Measurements from ENCODE around the gene KDM1B. TPM values are rescaled to one million over a fixed set of nuclear protein-coding genes. Genes with fewer than 3 reads are reported as not detected.
"Not testable (repeated sequence)": the region's sequence is repeated elsewhere in the genome, so short reads cannot be mapped to it uniquely, and the experiment has no call there.

The KDM1B gene
- total RNA-seq, 1 donor from 2014 or later, result 10.3 TPM

- DNase-seq (ENCODE audit: low spot score), result peak; percentile 58
- ATAC-seq, result peak; percentile 94
These were observed 30.8 kb downstream of the KDM1B start for GRCh38 chr6:18186033-18186432.

GRCh38 chr6:18186540-18187250 is 31.5 kb downstream of the KDM1B start:
- ATAC-seq (no peak), DNase-seq (ENCODE audit: low spot score) (no peak)

- DNase-seq (ENCODE audit: low spot score) (no peak), ATAC-seq (no peak)
These were observed 32.5 kb downstream of the KDM1B start for GRCh38 chr6:18187701-18188100.

DNA sequence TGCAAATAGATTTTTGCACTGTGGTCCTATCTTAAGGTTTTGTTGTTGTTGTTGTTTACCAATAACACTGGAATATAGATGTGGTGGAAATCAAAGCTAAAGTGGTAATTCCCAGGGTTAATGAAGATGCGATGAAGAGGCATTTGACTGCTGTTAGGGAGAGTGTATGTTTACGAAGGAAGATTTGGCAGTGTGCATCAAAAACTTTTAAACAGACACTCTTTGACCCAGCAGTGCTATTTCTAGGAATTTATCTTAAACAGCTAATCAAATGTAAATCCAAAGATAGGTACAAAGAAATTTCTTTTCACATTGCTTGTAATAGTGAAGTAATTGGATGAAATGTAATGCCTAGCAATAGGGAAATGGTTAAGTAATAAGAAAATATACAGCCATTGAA is 34.0 kb downstream of the KDM1B start:
- no peak for DNase-seq (ENCODE audit: low spot score)

DNA sequence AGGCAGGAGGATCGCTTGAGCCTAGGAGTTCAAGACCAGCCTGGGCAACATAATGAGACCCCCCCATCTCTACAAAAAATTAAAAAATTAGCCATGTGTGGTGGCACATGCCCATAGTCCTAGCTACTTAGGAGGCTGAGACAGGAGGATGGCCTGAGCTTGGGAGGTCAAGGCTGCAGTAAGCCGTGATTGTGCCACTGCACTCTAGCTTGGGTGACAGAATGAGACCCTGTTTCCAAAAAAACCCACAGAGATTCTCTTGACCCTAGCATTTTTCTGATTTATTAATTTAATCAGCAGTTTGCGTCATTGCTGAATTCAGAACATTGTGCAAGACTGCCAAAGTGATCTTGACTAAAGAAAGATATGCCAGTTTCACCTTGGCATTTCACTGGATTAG is 36.8 kb downstream of the KDM1B start:
- no peak for ATAC-seq
- DNase-seq (ENCODE audit: low spot score), result no peak

More for the DNA sequence above, 34.0 kb downstream of the KDM1B start:
- no peak for ATAC-seq

DNA sequence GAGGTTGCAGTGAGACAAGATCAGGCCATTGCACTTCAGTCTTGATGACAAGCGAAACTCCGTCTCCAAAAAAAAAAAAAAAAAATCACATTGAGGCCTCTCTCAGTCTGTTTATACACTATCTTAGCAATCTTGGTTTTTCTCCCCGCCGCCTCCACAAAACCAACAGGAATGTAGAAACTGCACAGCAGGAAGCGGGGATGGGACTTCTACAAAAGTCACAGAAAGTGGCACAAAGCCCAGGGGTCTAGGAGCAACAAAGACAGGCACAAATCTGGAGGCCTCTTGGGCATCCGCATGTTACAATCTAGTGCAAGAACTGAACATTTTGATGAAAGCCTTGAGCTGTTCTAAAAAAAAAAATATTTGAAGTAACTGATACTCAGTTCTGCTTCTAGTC is 48.6 kb downstream of the KDM1B start:
- ATAC-seq (no peak), DNase-seq (ENCODE audit: low spot score) (no peak)

GRCh38 chr6:18204691-18205090 is 49.5 kb downstream of the KDM1B start:
- no peak for DNase-seq (ENCODE audit: low spot score)
- ATAC-seq, result no peak

DNA sequence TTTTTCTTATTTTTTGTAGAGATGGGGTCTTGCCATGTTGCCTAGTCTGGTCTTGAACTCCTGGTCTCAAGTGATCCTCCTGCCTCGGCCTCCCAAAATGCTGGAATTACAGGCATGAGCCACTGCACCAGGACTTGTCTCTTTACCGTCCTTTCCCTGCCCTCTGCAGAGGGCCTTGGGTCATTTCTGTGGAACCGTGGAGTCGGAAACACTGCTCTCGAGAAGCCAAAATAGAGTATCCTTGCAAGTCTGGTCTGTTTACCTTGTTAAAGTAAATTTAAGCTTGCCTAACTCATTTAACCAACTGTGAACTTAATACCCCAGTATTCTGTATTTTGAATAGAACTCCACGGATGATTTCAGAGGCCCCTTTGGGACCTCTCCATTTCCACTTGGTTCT is 51.4 kb downstream of the KDM1B start:
- ATAC-seq, result peak; percentile 55
- DNase-seq (ENCODE audit: low spot score), result no peak

DNA sequence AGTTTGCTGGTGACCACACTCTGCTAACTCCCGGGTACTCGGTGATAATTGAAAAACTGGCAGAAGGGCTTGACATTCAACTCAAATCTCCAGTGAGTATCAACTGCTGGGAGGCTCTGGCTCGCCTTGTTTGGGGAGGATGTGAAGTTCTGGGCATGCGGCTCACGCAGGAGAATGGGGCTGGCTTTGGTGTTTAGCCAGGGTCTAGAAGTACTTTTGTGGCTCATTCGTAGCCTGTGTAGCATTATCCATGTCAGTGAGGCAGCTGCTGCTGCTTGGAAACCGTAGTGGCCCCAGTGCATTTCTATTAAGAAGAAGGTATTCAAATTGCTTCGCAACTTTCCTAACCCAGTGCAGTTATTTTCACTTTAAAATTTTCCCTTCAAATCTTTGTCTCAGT is 52.2 kb downstream of the KDM1B start:
- DNase-seq (ENCODE audit: low spot score) (no peak), ATAC-seq (peak; percentile 11)

DNA sequence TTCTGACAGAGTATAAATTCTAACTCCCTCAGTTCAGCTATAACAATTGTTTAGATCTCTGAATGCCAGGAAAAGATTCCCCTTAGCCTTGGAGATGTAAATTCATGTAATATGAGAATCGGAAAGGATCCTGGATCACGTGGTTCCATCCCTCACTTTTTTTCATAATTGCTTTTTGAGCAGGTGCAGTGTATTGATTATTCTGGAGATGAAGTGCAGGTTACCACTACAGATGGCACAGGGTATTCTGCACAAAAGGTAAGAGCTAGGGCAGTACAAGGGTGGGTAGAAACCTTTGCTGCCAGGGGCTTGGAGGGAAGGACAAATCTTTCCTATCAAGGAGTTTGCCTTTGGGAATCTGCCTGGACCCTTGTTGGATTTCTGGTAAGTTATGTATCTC is 52.7 kb downstream of the KDM1B start:
- DNase-seq (ENCODE audit: low spot score) (no peak), ATAC-seq (no peak)

DNA sequence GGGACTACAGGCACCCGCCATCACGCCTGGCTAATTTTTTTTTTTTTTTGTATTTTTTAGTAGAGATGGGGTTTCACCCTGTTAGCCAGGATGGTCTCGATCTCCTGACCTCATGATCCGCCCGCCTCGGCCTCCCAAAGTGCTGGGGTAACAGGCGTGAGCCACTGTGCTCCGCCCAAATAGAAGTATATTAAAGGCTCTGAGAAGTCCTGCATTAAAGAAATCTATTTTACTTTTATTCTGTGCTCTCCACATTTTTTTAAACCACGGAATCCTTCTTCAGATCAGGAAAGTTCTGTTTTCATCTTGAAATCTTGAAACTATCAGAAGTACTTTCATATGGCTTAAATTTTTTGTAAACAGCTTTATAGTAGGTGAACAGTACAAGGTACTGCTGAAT is 53.6 kb downstream of the KDM1B start:
- not testable (repeated sequence) for ATAC-seq; DNase-seq (ENCODE audit: low spot score)

- ATAC-seq (peak; percentile 92), DNase-seq (ENCODE audit: low spot score) (peak; percentile 70)
These were observed 54.4 kb downstream of the KDM1B start for GRCh38 chr6:18209539-18210197.

GRCh38 chr6:18210707-18211106 is 55.5 kb downstream of the KDM1B start:
- no peak for DNase-seq (ENCODE audit: low spot score)
- ATAC-seq, result no peak

DNA sequence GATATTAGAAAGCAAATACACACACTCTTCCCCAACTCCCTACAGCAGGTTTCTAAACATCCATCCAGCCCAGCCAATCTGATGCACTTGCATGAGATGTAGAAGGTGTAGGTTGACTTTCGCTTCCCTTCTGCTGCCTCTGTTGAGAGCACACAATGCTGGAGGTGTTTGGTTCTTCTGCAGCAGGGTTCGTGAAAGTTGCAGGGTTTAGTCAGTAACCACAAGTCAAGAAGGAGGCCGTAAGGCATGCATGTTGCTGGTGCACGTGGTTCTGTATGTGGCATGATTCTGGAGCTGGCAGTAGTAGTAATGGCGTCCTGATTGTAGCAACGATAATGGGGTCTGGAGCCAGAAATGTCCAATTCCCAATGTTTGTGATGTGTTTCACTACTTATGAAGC is 56.1 kb downstream of the KDM1B start:
- ATAC-seq (no peak), DNase-seq (ENCODE audit: low spot score) (no peak)

- DNase-seq (ENCODE audit: low spot score), result no peak
- no peak for ATAC-seq
These were observed 57.0 kb downstream of the KDM1B start for GRCh38 chr6:18212231-18212630.

- DNase-seq (ENCODE audit: low spot score) (no peak), ATAC-seq (no peak)
These were observed 58.2 kb downstream of the KDM1B start for GRCh38 chr6:18213439-18213838.

GRCh38 chr6:18214003-18214402 is 58.8 kb downstream of the KDM1B start:
- ATAC-seq, result no peak

DNA sequence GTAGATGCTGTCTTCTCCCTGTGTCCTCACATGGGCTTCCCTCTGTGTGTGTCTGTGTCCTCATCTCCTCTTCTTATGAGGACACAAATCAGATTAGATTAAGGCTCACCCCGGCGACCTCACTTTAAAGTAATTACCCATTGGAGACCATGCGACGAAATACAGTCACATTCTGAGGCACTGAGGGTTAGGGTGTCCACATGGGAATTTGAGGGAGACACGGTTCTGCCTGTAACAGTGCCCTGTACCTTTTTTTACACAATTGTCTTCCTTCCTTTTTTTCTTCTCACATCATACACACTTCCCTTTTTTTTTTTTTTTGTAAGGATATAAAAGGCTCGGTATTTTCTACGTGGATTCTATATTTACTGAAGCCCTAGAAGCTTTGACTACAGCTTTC is 60.2 kb downstream of the KDM1B start:
- no peak for ATAC-seq
- DNase-seq (ENCODE audit: low spot score), result no peak

More at GRCh38 chr6:18214003-18214402, 58.8 kb downstream of the KDM1B start:
- DNase-seq (ENCODE audit: low spot score), result no peak

GRCh38 chr6:18216411-18216810 is 61.2 kb downstream of the KDM1B start:
- ATAC-seq (no peak), DNase-seq (ENCODE audit: low spot score) (no peak)

DNA sequence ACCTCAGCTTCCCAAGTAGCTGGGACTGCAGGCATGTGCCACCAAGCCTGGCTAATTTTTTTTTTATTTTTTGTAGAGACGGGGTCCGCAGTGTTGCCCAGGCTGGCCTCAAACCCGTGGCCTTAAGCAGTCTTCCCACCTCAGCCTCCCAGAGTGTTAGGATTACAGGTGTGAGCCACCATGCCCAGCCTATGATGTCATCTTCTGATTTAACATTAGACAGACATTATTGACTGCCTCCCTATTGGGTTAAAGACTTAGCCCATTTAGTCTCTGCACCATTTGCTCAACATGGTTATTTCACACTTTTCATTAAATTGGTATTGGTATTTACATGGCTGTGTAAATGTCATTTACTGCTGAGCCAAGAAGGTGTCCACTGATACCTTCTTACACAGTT is 63.0 kb downstream of the KDM1B start:
- ATAC-seq, result no peak

DNA sequence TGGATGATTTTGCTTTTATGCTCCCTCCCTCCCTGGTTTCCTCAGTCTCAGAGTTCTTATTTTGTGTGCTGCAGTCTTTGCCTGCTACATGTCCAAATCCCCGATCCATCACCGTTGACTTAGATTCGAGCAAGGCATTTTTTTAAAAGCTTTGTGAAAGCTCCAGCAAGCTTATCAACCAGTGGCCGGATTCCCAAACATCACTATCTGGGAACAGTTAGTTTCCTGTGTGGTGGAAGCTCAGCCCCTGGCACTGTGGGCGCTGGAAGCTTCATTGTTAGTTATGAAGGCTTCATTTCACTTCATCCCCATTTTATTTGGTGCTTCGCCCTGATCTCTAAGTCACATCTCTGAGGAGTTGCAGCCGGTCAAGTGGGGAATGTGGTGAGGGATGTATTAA is 64.4 kb downstream of the KDM1B start:
- DNase-seq (ENCODE audit: low spot score) (no peak), ATAC-seq (no peak)

More for the DNA sequence above, 63.0 kb downstream of the KDM1B start:
- DNase-seq (ENCODE audit: low spot score), result no peak

DNA sequence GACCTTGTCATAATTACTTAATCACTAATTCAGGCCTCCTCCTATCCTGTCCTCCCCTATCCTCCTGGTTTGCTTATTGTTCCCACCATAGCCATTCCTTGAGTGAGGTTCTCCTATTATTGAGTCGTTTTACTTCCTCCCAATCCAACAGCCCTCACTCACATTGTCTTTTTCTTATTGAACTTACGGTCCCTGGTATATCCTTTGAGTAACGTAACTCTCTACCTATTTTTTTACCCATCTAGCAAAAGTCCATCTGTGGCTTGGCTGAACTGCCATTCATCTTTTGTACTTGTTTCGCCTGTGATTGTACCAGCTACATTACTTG is 66.0 kb downstream of the KDM1B start:
- ATAC-seq, result no peak
- no peak for DNase-seq (ENCODE audit: low spot score)
